ENCODE results near the gene RNFT2. TPM values are rescaled to one million over a fixed set of nuclear protein-coding genes. Genes with fewer than 3 reads are reported as not detected.

Gene RNFT2
- total RNA-seq, 4 donors from 2014 or later: 0.55 TPM; not detected in 3

GRCh38 chr12:116881877-116882507 lies 143.9 kb downstream of the RNFT2 start:
- TF ChIP-seq POLR2A (IDR thresholded peaks at IDR 0.05) (no peak), CTCF (IDR thresholded peaks at IDR 0.05 in 4 of 5, conservative IDR thresholded peaks at IDR 0.05 in 1 of 5) (no peak)
- H3K4me1 ChIP-seq: peaks cover 14 to 36% of the 10 kb centered on the region in 2 donors
- H3K4me3 ChIP-seq: peak overlapping the region; percentile 41 to 53 (median 44)
- in situ Hi-C loops (cut with MboI; ENCODE audit: low sequenced_read_pairs in 4 of 4) (no loop called here), intact Hi-C loops (cut with DNase I; ENCODE audit: low total_unique reads) (loop anchor here (5.0 kb wide), 1 partner anchor 180 kb away; no protein-coding TSS in a partner anchor)
- DNase-seq (no peak), ATAC-seq (no peak)
- no peaks in the 10 kb centered on the region for H3K9me3 ChIP-seq
- H3K27ac ChIP-seq: no peak overlapping the region
- peaks cover 34 to 51% (median 50%) of the 10 kb centered on the region in 3 donors for H3K27me3 ChIP-seq
- H3K36me3 ChIP-seq: no peaks in the 10 kb centered on the region

GRCh38 chr12:116882742-116883141 lies 144.6 kb downstream of the RNFT2 start:
- TF ChIP-seq CTCF (IDR thresholded peaks at IDR 0.05 in 4 of 5, conservative IDR thresholded peaks at IDR 0.05 in 1 of 5): no peak
- no peak for TF ChIP-seq POLR2A (IDR thresholded peaks at IDR 0.05)
- in situ Hi-C loops (cut with MboI; ENCODE audit: low sequenced_read_pairs in 4 of 4): no loop called here

GRCh38 chr12:116884871-116885270 lies 146.8 kb downstream of the RNFT2 start:
- no peak for TF ChIP-seq POLR2A (IDR thresholded peaks at IDR 0.05)
- no peak for TF ChIP-seq CTCF (IDR thresholded peaks at IDR 0.05 in 4 of 5, conservative IDR thresholded peaks at IDR 0.05 in 1 of 5)
- no peaks in the 10 kb centered on the region for H3K36me3 ChIP-seq
- in situ Hi-C loops (cut with MboI; ENCODE audit: low sequenced_read_pairs in 4 of 4): no loop called here
- intact Hi-C loops (cut with DNase I; ENCODE audit: low total_unique reads): loop anchor here (5.0 kb wide), 1 partner anchor 183 kb away; no protein-coding TSS in a partner anchor
- H3K9me3 ChIP-seq: no peaks in the 10 kb centered on the region
- no peak overlapping the region for H3K27ac ChIP-seq
- H3K4me3 ChIP-seq: no peak overlapping the region
- ATAC-seq (no peak), DNase-seq (no peak)
- H3K4me1 ChIP-seq: peaks cover 7 to 20% of the 10 kb centered on the region in 2 donors
- H3K27me3 ChIP-seq: peaks cover 11 to 22% (median 21%) of the 10 kb centered on the region in 3 donors

More at GRCh38 chr12:116882742-116883141, 144.6 kb downstream of the RNFT2 start:
- H3K36me3 ChIP-seq: no peaks in the 10 kb centered on the region
- ATAC-seq (no peak), DNase-seq (no peak)
- no peaks in the 10 kb centered on the region for H3K9me3 ChIP-seq
- peaks cover 27 to 43% (median 43%) of the 10 kb centered on the region in 3 donors for H3K27me3 ChIP-seq
- intact Hi-C loops (cut with DNase I; ENCODE audit: low total_unique reads): loop anchor here (5.0 kb wide), 1 partner anchor 180 kb away; no protein-coding TSS in a partner anchor
- no peak overlapping the region for H3K27ac ChIP-seq
- peaks cover 14 to 36% of the 10 kb centered on the region in 2 donors for H3K4me1 ChIP-seq
- no peak overlapping the region for H3K4me3 ChIP-seq

- TF ChIP-seq CTCF (IDR thresholded peaks at IDR 0.05 in 4 of 5, conservative IDR thresholded peaks at IDR 0.05 in 1 of 5) (no peak), POLR2A (IDR thresholded peaks at IDR 0.05) (no peak)
- Histone ChIP-seq H3K27me3 (peaks cover 11 to 17% (median 16%) of the 10 kb centered on the region in 3 donors), H3K4me1 (peaks cover 7 to 14% of the 10 kb centered on the region in 2 donors), H3K4me3 (no peak overlapping the region), H3K27ac (no peak overlapping the region), H3K9me3 (no peaks in the 10 kb centered on the region), H3K36me3 (no peaks in the 10 kb centered on the region)
- no peak for DNase-seq
- intact Hi-C loops (cut with DNase I; ENCODE audit: low total_unique reads) (no loop called here), in situ Hi-C loops (cut with MboI; ENCODE audit: low sequenced_read_pairs in 4 of 4) (no loop called here)
- ATAC-seq: no peak
Measured at GRCh38 chr12:116885491-116885890, 147.4 kb downstream of the RNFT2 start.
